GM18870 (cell line): ENCODE results near the gene MCF2L2.
"Not testable (repeated sequence)": the region's sequence is repeated elsewhere in the genome, so short reads cannot be mapped to it uniquely, and the experiment has no call there.

Experiments used
- ATAC-seq: cut with Tn5 transposase; IDR thresholded peaks from one replicate; pipeline ENCODE4 v1.9.1; 2021; ENCODE audit warnings: moderate library complexity; ENCODE audit not compliant: unreplicated experiment

The MCF2L2 gene, protein sequence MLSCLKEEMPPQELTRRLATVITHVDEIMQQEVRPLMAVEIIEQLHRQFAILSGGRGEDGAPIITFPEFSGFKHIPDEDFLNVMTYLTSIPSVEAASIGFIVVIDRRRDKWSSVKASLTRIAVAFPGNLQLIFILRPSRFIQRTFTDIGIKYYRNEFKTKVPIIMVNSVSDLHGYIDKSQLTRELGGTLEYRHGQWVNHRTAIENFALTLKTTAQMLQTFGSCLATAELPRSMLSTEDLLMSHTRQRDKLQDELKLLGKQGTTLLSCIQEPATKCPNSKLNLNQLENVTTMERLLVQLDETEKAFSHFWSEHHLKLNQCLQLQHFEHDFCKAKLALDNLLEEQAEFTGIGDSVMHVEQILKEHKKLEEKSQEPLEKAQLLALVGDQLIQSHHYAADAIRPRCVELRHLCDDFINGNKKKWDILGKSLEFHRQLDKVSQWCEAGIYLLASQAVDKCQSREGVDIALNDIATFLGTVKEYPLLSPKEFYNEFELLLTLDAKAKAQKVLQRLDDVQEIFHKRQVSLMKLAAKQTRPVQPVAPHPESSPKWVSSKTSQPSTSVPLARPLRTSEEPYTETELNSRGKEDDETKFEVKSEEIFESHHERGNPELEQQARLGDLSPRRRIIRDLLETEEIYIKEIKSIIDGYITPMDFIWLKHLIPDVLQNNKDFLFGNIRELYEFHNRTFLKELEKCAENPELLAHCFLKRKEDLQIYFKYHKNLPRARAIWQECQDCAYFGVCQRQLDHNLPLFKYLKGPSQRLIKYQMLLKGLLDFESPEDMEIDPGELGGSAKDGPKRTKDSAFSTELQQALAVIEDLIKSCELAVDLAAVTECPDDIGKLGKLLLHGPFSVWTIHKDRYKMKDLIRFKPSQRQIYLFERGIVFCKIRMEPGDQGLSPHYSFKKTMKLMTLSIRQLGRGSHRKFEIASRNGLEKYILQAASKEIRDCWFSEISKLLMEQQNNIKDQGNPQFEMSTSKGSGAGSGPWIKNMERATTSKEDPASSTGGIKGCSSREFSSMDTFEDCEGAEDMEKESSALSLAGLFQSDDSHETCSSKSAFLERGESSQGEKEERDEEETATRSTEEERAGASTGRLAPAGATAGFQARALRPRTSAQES

GRCh38 chr3:183428447-183429211 is at the start of gene MCF2L2:
TSS of gene MCF2L2 (minus strand) at chr3:183428619. CDS start at chr3:183427977, 642 bp downstream.
- ATAC-seq = no peak

DNA sequence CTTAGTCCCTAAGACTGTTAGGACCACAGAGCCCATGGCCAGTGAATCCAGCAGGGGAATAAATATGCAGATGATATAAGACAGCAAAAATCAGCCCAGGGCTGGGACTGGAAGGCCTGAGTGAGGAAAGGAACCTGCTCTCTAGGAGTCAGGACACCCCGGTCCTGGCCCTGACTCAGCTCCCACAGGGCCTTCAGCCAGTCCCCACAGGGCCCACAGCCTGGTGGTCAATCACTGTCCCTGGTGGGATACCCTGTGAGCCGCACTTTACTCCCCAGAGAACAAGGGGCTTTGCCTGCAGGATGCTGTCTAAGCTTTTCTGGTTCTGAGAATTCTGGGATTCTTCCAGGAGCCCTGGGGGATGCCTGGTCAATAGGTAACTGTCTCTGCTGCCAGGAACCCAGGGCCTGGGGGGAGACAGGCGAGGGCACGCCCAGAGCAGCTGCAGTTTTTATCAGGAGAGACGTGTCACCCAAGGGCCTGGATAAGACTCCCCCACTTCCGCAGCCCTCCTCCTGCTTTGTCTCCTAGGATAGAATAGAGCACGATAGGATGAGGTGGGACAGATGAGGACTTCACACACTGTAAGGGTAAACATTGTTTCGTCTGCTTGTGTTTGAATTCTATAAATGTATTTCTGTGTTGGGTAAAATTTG is 49.5 kb upstream of the MCF2L2 start:
- no peak for ATAC-seq

GRCh38 chr3:183475764-183476162 is 47.3 kb upstream of the MCF2L2 start:
- not testable (repeated sequence) for ATAC-seq

GRCh38 chr3:183475016-183475763 is 46.8 kb upstream of the MCF2L2 start:
- ATAC-seq = no peak

GRCh38 chr3:183473969-183474368 is 45.5 kb upstream of the MCF2L2 start:
- ATAC-seq = no peak

- no peak for ATAC-seq
Observed at GRCh38 chr3:183472155-183472554, 43.7 kb upstream of the MCF2L2 start.

- ATAC-seq = no peak
Observed at GRCh38 chr3:183468424-183468823, 40.0 kb upstream of the MCF2L2 start.

- ATAC-seq = no peak
Observed at GRCh38 chr3:183466575-183466974, 38.2 kb upstream of the MCF2L2 start.

DNA sequence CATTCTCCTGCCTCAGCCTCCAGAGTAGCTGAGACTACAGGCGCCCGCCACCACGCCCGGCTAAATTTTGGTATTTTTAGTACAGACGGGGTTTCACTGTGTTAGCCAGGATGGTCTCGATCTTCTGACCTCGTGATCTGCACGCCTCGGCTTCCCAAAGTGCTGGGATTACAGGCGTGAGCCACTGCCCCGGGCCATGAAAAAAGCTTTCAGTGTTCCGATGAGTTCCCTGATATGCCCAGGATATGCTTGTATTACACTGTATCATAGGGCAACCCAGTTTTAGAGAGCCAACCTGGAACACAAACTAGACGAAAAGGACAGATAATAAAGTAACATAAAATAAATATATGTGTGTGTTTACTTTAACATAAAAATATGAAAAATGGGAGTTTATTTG is 37.3 kb upstream of the MCF2L2 start:
- not testable (repeated sequence) for ATAC-seq

- no peak for ATAC-seq
Observed at GRCh38 chr3:183464480-183464879, 36.1 kb upstream of the MCF2L2 start.

GRCh38 chr3:183460081-183461055 is 31.9 kb upstream of the MCF2L2 start:
- no peak for ATAC-seq

DNA sequence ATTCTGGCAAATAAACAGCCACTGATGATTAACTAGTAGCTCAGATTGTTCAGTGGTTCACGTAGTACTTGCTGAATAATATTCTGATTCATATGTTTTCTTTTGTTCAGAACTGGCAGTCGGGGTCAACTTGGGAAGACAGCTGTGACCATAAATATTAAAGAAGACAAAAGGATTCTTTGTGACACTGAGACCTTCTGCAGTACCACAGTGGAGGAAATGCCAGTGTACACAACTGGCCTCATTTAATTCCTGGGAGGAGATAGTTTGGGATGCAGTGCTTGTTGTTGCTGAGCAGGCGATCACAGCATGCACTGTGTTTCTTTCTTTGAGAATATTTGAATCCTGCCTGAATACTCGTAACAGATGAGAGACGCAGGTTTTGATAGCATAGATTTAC is 26.7 kb upstream of the MCF2L2 start:
- ATAC-seq = no peak

DNA sequence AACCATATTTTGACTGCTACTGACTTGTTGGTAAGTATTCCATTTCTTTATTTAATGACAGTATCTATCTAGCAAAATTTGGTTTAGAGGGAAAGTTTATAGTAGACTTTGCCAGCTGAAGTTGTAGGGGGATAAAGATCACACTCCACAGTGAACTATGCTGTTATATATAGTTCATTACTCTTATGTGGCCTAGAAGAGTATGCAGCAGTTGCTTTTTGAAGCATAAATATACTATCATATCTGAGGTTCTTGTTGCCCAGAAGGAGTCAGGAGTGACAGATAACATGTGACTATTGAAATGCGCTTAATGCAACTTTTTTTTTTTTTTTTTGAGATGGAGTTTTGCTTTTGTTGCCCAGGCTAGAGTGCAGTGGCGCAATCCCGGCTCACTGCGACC is 25.6 kb upstream of the MCF2L2 start:
- ATAC-seq = no peak

DNA sequence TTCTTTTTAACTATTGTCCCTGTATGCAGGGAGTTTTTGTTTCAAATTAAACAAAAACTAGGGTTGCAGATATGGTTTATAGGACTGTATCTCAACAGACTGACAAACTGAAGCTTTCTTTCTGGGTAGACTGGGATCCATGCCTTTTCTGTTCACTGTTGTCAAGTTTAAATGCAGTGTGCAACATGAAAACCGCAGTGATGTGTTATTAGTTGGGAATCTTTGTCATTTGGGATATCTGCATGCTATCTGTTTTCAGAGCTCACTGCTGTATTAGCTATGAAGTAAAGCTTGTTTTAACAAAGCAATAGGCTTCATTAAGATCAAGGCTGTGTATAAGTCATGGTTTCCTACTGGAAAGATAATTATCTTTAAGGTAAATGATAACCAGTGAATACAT is 21.4 kb upstream of the MCF2L2 start:
- ATAC-seq = no peak

DNA sequence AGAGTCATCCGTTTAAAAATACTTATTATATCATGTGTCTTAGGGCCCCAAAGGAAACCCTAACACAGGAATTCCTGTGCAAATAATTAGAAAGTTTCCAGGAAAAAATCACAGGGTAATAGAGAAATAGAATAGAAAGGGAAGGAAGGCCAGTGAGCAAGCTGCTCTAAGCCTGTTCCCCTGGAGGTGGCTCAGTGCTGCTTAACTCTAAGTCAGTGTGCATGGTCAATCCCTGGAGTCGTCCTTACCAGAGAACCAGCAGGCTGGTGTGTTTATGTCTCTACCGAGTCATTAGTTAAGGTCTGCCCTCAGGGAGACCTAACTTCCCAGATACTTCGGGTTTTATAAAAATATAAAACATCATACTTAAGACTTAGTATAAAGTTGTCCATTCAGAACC is 21.0 kb upstream of the MCF2L2 start:
- no peak for ATAC-seq

DNA sequence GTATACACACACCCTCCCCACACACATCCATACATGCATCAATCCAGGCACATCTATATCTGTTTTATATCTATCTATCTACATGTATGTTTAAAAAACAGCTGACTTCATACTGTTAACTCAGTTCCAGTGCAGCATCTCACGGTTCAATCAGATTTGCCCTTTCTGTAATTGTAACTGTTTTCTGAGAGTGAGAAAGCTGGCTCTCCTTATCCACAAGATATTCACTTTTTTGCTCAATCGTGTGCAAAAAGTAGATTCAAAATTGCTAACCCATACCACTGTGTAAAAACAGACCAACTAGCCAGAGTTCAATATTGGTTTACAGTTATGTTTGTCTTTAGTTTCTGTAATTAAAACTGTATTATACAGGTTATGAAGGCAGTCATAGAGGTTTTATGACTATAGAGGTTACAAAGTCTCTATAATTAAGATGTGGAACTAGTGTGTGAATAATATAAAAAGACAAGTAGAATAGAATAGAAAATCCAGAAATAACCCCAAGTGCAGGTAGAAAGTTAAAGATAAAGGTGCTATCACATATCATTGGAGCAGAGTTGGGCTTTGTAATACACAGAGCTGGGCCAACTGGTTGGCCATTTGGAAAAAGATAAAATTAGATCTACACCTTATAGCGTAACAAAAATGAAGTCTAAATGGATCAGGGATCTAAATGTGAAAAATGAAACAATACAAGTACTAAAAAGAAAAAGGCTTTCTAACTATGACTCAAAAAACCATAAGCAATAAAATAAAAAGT is 20.1 kb upstream of the MCF2L2 start:
- ATAC-seq = no peak

GRCh38 chr3:183447206-183448001 is 19.0 kb upstream of the MCF2L2 start:
- ATAC-seq = peak; percentile 55
